Ascending aorta (tissue), 2 donors: ENCODE data around the gene TENT5A. TPM values are rescaled to one million over a fixed set of nuclear protein-coding genes. Genes with fewer than 3 reads are reported as not detected.

Experiments
- DNase-seq, 2 donors: peaks; one replicate each; pipeline ENCODE4 v3.0.0-alpha.2; 2019; ENCODE audit warnings: low spot score in 2 of 2
- H3K27ac ChIP-seq, 2 donors: fragments of 200-600 bp; sonication (generic); one replicate each; pipeline ENCODE4 v1.5.1; 2016 to 2017; ENCODE audit warnings: mild to moderate bottlenecking in 1 of 2
- H3K27me3 ChIP-seq: fragments of 200-600 bp; sonication (generic); one replicate; pipeline ENCODE4 v1.5.1; 2017
- H3K36me3 ChIP-seq, 2 donors: fragments of 200-600 bp; sonication (generic); one replicate each; pipeline ENCODE4 v1.5.1; 2016
- H3K4me1 ChIP-seq, 2 donors: fragments of 200-600 bp; sonication (generic); one replicate each; pipeline ENCODE4 v1.5.1; 2016 to 2017; ENCODE audit warnings: mild to moderate bottlenecking in 1 of 2
- H3K4me3 ChIP-seq, 2 donors: fragments of 200-600 bp; sonication (generic); one replicate each; pipeline ENCODE4 v1.5.1; 2016 to 2017; ENCODE audit warnings: mild to moderate bottlenecking in 1 of 2
- H3K9me3 ChIP-seq, 2 donors: fragments of 200-600 bp; sonication (generic); one replicate each; pipeline ENCODE4 v1.5.1; 2016
- CTCF ChIP-seq, 3 experiments: fragments of 200-600 bp in 2 of 3; fragments of 450-650 bp in 1 of 3; sonication (generic) in 2 of 3; IDR thresholded peaks; one replicate each; pipeline ENCODE4 v1.5.1; 2016 to 2019; ENCODE audit warnings: antibody characterized with exemption in 3 of 3, mild to moderate bottlenecking in 1 of 3, moderate library complexity in 1 of 3
- intact Hi-C: fragments of 100-400 bp; cut with DNase I; formaldehyde crosslinking; loops from one replicate; pipeline ENCODE4 v1.15.1; 2023
- total RNA-seq: library from RNA; depleted of rRNA; stranded (reverse); fragments of >200 nt; gene quantifications from one replicate; pipeline ENCODE4 v1.1.0, GENCODE V29; 2016

Gene TENT5A
- total RNA-seq, 1 donor from 2014 or later, result 9.6 TPM

GRCh38 chr6:81708113-81708699, 44.3 kb downstream of the TENT5A start:
- intact Hi-C loops, result no loop called here
- DNase-seq, result no peak
- Histone ChIP-seq H3K9me3 (no peaks in the 10 kb centered on the region), H3K36me3 (no peaks in the 10 kb centered on the region), H3K4me1 (no peaks in the 10 kb centered on the region), H3K4me3 (no peak overlapping the region), H3K27ac (no peak overlapping the region), H3K27me3 (no peaks in the 10 kb centered on the region)
- no peak for TF ChIP-seq CTCF (IDR thresholded peaks at IDR 0.05)

GRCh38 chr6:81704700-81705099, 47.8 kb downstream of the TENT5A start:
- no peak overlapping the region for H3K27ac ChIP-seq
- peaks cover 0 to 8% of the 10 kb centered on the region in 2 donors for H3K4me1 ChIP-seq
- no peaks in the 10 kb centered on the region for H3K36me3 ChIP-seq
- no peak for DNase-seq
- H3K9me3 ChIP-seq, result no peaks in the 10 kb centered on the region
- intact Hi-C loops, result no loop called here
- no peaks in the 10 kb centered on the region for H3K27me3 ChIP-seq
- no peak for TF ChIP-seq CTCF (IDR thresholded peaks at IDR 0.05)
- no peak overlapping the region for H3K4me3 ChIP-seq

GRCh38 chr6:81700414-81700813, 52.1 kb downstream of the TENT5A start:
- intact Hi-C loops, result no loop called here
- Histone ChIP-seq H3K4me3 (no peak overlapping the region), H3K27ac (no peak overlapping the region), H3K4me1 (peaks cover 0 to 8% of the 10 kb centered on the region in 2 donors), H3K27me3 (no peaks in the 10 kb centered on the region), H3K36me3 (no peaks in the 10 kb centered on the region), H3K9me3 (no peaks in the 10 kb centered on the region)
- no peak for TF ChIP-seq CTCF (IDR thresholded peaks at IDR 0.05)
- DNase-seq, result no peak

- no peak overlapping the region for H3K4me3 ChIP-seq
- H3K9me3 ChIP-seq, result no peaks in the 10 kb centered on the region
- intact Hi-C loops, result no loop called here
- no peaks in the 10 kb centered on the region for H3K36me3 ChIP-seq
- H3K4me1 ChIP-seq, result peaks cover 0 to 8% of the 10 kb centered on the region in 2 donors
- no peak for DNase-seq
- no peak overlapping the region for H3K27ac ChIP-seq
- no peaks in the 10 kb centered on the region for H3K27me3 ChIP-seq
- TF ChIP-seq CTCF (IDR thresholded peaks at IDR 0.05), result no peak
Measured at GRCh38 chr6:81697559-81697958, 54.9 kb downstream of the TENT5A start.

- H3K4me1 ChIP-seq, result peaks cover 0 to 8% of the 10 kb centered on the region in 2 donors
- no peaks in the 10 kb centered on the region for H3K9me3 ChIP-seq
- no peak overlapping the region for H3K4me3 ChIP-seq
- H3K27me3 ChIP-seq, result no peaks in the 10 kb centered on the region
- TF ChIP-seq CTCF (IDR thresholded peaks at IDR 0.05), result no peak
- no peaks in the 10 kb centered on the region for H3K36me3 ChIP-seq
- H3K27ac ChIP-seq, result no peak overlapping the region
- no peak for DNase-seq
- intact Hi-C loops, result no loop called here
Measured at GRCh38 chr6:81696524-81696923, 56.0 kb downstream of the TENT5A start.
